Central memory CD8-positive, alpha-beta T cell (primary cell): ENCODE measurements around the gene CORO6.

Experiments used
- ATAC-seq: fragments of 150-1000 bp; cut with Tn5 transposase; replicated peaks from 2 replicates; pipeline ENCODE4 v1.10.0; 2022; ENCODE audit warnings: mild to moderate bottlenecking, moderate FRiP score, moderate number of reproducible peaks; ENCODE audit not compliant: poor library complexity, severe bottlenecking; ENCODE audit errors: extremely low read depth
- DNase-seq, 2 donors: peaks; one replicate each; pipeline ENCODE4 v3.0.0; 2021; ENCODE audit warnings: low spot score in 2 of 2
- H3K27ac Mint-ChIP-seq: one replicate; pipeline ENCODE4 v1.8.0; 2022; ENCODE audit warnings: low read depth, mild to moderate bottlenecking, moderate library complexity, mixed read lengths
- H3K27me3 Mint-ChIP-seq: one replicate; pipeline ENCODE4 v1.8.0; 2022; ENCODE audit warnings: mixed read lengths
- H3K36me3 Mint-ChIP-seq: one replicate; pipeline ENCODE4 v1.8.0; 2022; ENCODE audit warnings: mild to moderate bottlenecking, moderate library complexity, mixed read lengths; ENCODE audit not compliant: insufficient read depth
- H3K4me1 Mint-ChIP-seq: one replicate; pipeline ENCODE4 v1.8.0; 2022; ENCODE audit warnings: mixed read lengths
- H3K4me3 Mint-ChIP-seq: one replicate; pipeline ENCODE4 v1.8.0; 2022; ENCODE audit warnings: mild to moderate bottlenecking, moderate library complexity, mixed read lengths
- H3K9me3 Mint-ChIP-seq: one replicate; pipeline ENCODE4 v1.8.0; 2022; ENCODE audit warnings: mixed read lengths

CORO6 gene

DNA sequence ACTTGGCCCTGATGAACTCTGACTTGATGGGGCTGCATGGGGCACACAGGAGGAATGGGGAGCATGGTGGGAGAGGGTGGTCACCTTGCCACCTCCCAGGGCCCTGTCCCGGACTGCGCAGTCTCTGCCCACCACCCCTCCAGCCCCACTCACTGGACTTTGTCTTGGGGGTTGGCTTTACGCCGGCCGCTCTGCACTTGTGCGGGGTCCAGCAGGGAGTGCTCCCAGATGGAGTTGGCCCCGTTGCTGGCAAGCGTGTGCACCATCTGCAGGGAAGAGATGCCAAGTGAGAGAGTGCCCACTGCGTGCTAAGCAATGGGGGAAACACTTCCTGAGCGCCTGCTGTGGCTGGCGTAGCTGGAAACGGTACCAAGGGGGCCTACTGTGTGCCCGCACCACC is 39.9 kb downstream of the CORO6 start:
- no peak overlapping the region for H3K4me3 Mint-ChIP-seq
- H3K27ac Mint-ChIP-seq = no peak overlapping the region
- no peaks in the 10 kb centered on the region for H3K27me3 Mint-ChIP-seq
- ATAC-seq (no peak), DNase-seq (no peak)
- H3K4me1 Mint-ChIP-seq = peaks cover 43% of the 10 kb centered on the region
- H3K36me3 Mint-ChIP-seq = peaks cover 10% of the 10 kb centered on the region
- no peaks in the 10 kb centered on the region for H3K9me3 Mint-ChIP-seq

- no peaks in the 10 kb centered on the region for H3K9me3 Mint-ChIP-seq
- no peak overlapping the region for H3K4me3 Mint-ChIP-seq
- no peak overlapping the region for H3K27ac Mint-ChIP-seq
- H3K36me3 Mint-ChIP-seq = peaks cover 10% of the 10 kb centered on the region
- DNase-seq (no peak), ATAC-seq (no peak)
- H3K4me1 Mint-ChIP-seq = peaks cover 38% of the 10 kb centered on the region
- no peaks in the 10 kb centered on the region for H3K27me3 Mint-ChIP-seq
Measured at GRCh38 chr17:29582254-29582765, 40.4 kb downstream of the CORO6 start.

- peaks cover 33% of the 10 kb centered on the region for H3K4me1 Mint-ChIP-seq
- DNase-seq = no peak
- H3K27ac Mint-ChIP-seq = no peak overlapping the region
- no peak for ATAC-seq
- no peaks in the 10 kb centered on the region for H3K9me3 Mint-ChIP-seq
- peaks cover 10% of the 10 kb centered on the region for H3K36me3 Mint-ChIP-seq
- H3K4me3 Mint-ChIP-seq = no peak overlapping the region
- no peaks in the 10 kb centered on the region for H3K27me3 Mint-ChIP-seq
Measured at GRCh38 chr17:29581583-29582253, 41.0 kb downstream of the CORO6 start.

- DNase-seq (peak; percentile 86 to 89), ATAC-seq (peak; percentile 99)
- peaks cover 13% of the 10 kb centered on the region for H3K36me3 Mint-ChIP-seq
- H3K4me1 Mint-ChIP-seq = peaks cover 20% of the 10 kb centered on the region
- no peak overlapping the region for H3K27ac Mint-ChIP-seq
- H3K9me3 Mint-ChIP-seq = no peaks in the 10 kb centered on the region
- H3K27me3 Mint-ChIP-seq = no peaks in the 10 kb centered on the region
- no peak overlapping the region for H3K4me3 Mint-ChIP-seq
Measured at GRCh38 chr17:29579866-29580771, 42.6 kb downstream of the CORO6 start.

GRCh38 chr17:29578626-29579485 is 43.9 kb downstream of the CORO6 start:
- DNase-seq (no peak), ATAC-seq (no peak)
- H3K4me3 Mint-ChIP-seq = no peak overlapping the region
- no peak overlapping the region for H3K27ac Mint-ChIP-seq
- H3K9me3 Mint-ChIP-seq = no peaks in the 10 kb centered on the region
- H3K4me1 Mint-ChIP-seq = peaks cover 15% of the 10 kb centered on the region
- peaks cover 17% of the 10 kb centered on the region for H3K36me3 Mint-ChIP-seq
- no peaks in the 10 kb centered on the region for H3K27me3 Mint-ChIP-seq

- Mint-ChIP-seq H3K27me3 (no peaks in the 10 kb centered on the region), H3K9me3 (no peaks in the 10 kb centered on the region), H3K36me3 (peaks cover 15% of the 10 kb centered on the region), H3K27ac (no peak overlapping the region), H3K4me3 (no peak overlapping the region), H3K4me1 (peaks cover 15% of the 10 kb centered on the region)
- ATAC-seq (no peak), DNase-seq (no peak)
Measured at GRCh38 chr17:29577385-29578211, 45.1 kb downstream of the CORO6 start.

GRCh38 chr17:29577001-29577370 is 45.7 kb downstream of the CORO6 start:
- ATAC-seq (no peak), DNase-seq (no peak)
- no peaks in the 10 kb centered on the region for H3K27me3 Mint-ChIP-seq
- H3K36me3 Mint-ChIP-seq = peaks cover 14% of the 10 kb centered on the region
- peaks cover 15% of the 10 kb centered on the region for H3K4me1 Mint-ChIP-seq
- no peak overlapping the region for H3K4me3 Mint-ChIP-seq
- H3K9me3 Mint-ChIP-seq = no peaks in the 10 kb centered on the region
- H3K27ac Mint-ChIP-seq = no peak overlapping the region

DNA sequence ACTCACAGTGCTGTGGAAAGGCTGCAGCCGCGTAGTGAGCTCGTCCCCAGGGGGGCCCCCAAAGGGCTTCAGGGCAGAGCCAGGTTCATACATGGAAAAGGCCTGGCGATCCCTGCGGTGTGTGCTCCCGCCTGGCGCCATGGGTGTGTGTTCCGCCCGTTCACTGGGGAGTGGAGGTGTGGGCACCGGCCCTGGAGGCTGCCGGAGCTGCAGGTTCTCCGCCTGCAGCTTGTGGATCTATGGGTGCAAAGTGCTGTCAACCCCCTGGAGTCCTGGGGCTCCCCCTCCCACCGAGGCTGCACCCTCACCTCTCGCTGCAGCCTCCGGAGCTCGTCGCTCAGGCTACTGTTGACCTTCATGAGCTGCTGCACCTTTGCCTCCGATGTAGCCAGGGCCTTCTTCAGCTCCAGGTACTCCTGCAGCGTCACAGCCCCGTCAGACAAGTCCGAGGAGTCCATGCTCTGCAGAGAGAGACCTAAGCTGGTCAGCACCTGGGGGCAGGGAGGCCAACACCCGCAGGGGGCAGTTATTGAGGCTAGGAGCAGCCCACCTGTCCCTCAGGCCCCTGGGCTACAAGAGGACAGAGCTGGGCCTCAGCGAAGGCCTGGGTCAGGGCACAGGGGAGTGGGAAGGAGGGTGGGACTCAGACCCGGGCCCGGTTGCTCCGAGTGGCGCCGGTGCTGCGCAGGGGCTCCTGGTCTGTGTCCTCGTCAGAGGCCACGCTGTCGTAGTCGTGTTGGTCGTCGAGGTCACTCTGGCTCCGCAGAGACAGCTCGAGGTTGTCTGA is 46.3 kb downstream of the CORO6 start:
- DNase-seq (no peak), ATAC-seq (no peak)
- H3K9me3 Mint-ChIP-seq = no peaks in the 10 kb centered on the region
- H3K4me1 Mint-ChIP-seq = peaks cover 15% of the 10 kb centered on the region
- H3K36me3 Mint-ChIP-seq = peaks cover 16% of the 10 kb centered on the region
- no peaks in the 10 kb centered on the region for H3K27me3 Mint-ChIP-seq
- H3K27ac Mint-ChIP-seq = no peak overlapping the region
- H3K4me3 Mint-ChIP-seq = no peak overlapping the region

GRCh38 chr17:29575511-29576213 is 47.0 kb downstream of the CORO6 start:
- DNase-seq = no peak
- no peak overlapping the region for H3K27ac Mint-ChIP-seq
- no peaks in the 10 kb centered on the region for H3K27me3 Mint-ChIP-seq

DNA sequence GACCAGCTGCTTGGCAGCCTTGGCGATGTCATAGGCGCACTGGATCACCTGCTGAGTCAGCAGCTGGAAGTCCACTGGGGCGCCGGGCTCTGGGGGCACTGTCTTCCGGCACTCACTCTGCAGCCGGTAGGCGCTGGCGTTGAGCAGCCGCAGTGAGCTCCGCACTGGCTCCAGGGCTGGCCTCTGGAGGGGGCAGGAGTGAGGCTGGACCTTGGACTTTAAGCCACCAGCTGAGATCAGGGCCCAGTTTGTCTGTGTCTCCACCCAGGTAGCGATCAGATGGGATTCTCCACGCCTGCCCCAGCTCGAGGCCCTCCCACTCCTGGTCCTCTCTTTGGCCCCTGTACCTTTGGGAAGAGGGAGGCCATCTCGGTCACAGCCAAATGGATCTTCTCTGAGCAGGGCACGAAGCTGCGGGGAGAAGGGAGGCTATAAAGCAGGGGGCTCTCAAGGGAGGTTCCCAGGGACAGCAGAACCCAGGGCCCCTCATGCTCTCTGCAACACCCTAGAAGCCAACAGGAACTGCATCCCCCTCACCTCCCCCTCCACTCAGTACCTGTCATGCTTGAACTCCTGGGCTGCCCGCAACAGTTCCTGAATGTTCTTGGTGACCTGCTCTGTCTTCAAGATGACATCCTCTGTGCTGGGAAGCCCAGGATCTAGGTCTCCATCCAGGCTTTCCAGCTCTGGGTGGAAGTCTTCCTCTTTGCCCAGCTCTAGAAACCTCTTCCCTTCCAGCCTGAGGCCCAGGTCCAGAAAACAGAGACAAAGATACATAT is 47.8 kb downstream of the CORO6 start:
- DNase-seq (no peak), ATAC-seq (no peak)
- Mint-ChIP-seq H3K36me3 (peaks cover 13% of the 10 kb centered on the region), H3K27me3 (no peaks in the 10 kb centered on the region), H3K27ac (no peak overlapping the region), H3K4me1 (peaks cover 16% of the 10 kb centered on the region), H3K9me3 (no peaks in the 10 kb centered on the region), H3K4me3 (no peak overlapping the region)

More at GRCh38 chr17:29575511-29576213, 47.0 kb downstream of the CORO6 start:
- no peak overlapping the region for H3K4me3 Mint-ChIP-seq
- no peaks in the 10 kb centered on the region for H3K9me3 Mint-ChIP-seq
- H3K4me1 Mint-ChIP-seq = peaks cover 20% of the 10 kb centered on the region
- ATAC-seq = no peak
- H3K36me3 Mint-ChIP-seq = peaks cover 16% of the 10 kb centered on the region
